Suprapubic skin (tissue), 2 donors: ENCODE data around the gene ZNF613.

Source experiments
- EP300 ChIP-seq: sonication (generic); formaldehyde crosslinking; IDR thresholded peaks from one replicate; pipeline ENCODE4 v1.6.1; 2017; ENCODE audit warnings: antibody characterized with exemption
- POLR2A ChIP-seq, 2 donors: fragments of 450-650 bp; IDR thresholded peaks; one replicate each; pipeline ENCODE4 v1.6.1; 2017; ENCODE audit warnings: antibody characterized with exemption in 2 of 2, mild to moderate bottlenecking in 2 of 2, moderate library complexity in 2 of 2

DNA sequence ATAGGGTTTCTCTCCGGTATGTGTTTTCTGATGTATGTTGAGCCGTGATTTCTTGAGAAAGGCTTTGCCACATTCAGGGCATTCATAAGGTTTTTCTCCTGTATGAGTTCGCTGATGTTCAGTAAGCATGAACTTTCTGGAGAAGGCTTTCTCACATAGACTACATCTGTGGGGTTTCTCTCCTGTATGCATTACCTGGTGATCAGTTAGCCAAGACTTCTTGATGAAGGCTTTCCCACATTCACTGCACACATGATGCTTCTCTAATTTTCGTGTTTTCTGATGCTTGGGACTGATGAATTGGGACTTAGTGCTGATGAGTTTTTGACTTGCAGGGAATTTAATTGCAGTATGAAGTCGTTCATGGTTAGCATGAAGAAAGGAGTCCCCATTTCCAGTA is 38.3 kb downstream of the ZNF613 start:
- TF ChIP-seq EP300 = no peak
- no peak for TF ChIP-seq POLR2A (IDR thresholded peaks at IDR 0.05)
